GM19238 (cell line): ENCODE measurements around the gene SLC15A4.

Experiments
- DNase-seq: peaks from one replicate; pipeline ENCODE4 v3.0.0; 2011; ENCODE audit warnings: low spot score; ENCODE audit not compliant: insufficient read length

The SLC15A4 gene

DNA sequence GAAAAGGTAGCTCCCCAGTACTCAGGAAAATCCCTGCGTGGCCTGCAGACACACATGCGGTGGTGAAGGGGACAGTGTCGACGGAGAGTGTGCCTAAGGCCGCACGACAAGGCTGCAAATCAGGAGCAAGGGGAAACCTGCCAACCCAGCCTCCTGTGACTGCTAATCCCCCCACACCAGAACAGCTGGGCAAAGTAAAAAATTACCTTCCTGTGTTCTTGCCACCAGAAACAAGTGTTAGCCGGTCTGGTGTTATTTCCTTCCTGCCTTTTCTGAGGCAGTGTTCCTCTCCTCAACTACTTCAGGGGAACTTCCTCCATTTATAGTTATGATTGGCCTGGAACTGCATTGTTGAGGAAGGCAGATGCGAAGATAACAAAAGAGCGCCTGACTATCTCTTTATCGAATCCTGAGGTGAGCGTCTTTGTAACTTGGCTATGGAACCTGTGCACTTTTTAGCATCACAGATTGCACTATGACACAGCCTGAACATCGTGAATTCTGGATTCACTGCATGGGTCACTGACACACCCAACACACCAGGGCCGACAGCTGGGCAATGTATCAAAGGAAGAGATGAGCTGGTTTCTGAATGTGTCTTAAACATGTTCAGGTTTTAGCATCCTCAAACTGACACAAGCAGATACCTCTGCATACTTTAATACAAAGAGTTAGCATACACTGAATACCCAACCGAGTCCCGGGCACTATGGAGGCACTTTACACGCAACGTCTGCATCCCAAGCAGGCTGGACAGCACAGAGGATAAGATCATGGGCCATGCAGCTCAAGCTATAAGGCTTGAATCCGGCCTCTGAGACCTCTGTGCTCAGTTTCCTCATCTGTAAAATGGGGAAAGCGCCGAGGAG lies 28.9 kb downstream of the SLC15A4 start:
- DNase-seq: no peak

DNA sequence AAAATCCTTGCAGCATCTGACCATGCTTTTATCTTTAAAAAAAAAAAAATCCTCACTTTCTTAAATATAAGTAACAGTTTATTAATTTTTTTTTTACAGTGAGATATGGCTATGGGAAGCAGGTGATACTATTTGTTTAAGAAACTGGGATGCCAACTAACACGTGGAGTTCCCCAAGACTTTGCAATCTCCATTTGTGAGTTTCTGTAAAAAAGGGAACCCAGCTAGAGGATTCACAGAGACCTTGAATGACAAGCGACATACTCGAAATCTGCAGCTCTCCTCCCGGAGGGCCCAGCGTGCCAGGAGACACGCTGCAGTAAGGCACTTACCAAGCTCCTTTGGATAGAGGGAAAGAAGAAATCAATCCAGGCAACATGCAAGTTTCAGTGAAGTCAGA lies 30.1 kb downstream of the SLC15A4 start:
- DNase-seq: no peak

DNA sequence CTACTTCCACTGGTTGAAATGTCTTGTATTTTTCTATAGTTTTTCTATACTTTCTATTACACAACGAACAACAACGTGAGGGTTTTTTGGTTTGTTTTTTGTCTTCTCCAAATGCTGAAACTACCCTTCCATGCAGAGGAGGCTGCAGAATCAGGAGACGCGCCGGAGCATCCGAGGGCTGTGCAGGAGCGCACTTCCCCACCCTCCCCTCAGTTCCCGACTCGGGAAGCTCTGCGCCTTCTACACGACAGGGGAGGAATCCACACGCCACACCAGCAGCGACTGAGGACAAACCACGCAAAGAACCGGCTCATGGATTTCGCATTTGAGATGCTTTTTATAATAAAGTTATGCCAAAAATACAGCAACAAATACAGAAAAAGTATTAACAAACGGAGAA lies 30.9 kb downstream of the SLC15A4 start:
- no peak for DNase-seq

DNA sequence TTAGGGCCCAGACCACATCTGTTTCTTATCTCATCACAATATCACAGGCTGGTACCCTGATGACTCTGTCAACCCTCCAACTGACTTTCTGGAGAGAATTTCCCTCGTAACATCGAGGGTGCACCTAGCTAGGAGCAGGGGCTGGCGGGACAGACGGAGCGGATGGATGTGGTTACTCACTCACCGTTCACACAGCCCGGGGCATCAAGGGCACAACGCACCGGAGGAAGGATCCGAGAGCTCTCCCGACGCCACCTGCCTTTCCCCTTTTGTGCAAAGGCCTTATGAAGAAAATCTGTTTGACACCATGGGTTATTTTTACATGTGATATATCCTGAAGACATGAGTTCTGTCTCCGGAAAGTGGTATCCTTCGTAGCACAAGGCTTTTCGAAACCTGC lies 31.4 kb downstream of the SLC15A4 start:
- no peak for DNase-seq

DNA sequence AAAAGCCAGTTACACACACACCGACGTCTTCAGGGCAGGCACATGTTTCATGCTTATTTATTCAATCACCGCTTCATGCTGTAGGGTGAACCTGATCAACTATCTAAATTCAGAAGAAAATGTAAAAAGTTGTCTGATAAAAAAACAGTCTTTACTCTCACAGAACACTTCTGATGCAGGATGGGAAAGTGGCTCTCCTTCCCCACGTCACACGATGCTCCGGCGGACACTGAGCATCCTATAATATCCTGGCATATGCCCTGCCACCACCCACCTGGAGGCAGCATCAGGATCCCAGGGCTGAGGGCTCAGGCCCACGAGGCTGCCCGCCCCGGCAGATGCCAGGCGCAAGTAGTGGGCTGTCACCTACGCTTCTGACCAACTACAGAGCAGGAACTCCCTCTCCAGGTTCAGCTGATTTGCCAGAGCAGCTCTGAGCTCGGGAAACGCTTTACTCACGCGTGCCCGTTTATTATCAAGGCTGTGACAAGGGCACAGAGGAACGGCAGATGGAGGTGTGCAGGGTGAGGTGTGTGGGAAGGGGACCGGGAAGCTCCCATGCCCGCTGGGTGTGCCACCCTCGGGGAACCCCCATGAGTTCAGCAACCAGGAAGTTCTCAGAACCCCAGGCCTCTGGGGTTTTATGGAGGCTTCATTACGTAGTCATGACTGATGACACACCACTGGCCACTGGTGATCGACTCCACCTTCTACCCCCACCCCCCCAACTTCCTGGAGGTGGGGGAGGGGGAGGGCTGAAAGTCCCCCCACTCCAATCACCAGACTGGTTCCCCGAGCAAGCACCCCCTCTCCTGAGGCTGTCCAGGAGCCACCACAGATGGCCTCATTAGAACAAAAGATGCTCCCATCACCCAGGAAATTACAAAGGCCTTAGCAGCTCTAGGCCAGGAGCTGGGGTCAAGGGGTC lies 32.1 kb downstream of the SLC15A4 start:
- DNase-seq: no peak

DNA sequence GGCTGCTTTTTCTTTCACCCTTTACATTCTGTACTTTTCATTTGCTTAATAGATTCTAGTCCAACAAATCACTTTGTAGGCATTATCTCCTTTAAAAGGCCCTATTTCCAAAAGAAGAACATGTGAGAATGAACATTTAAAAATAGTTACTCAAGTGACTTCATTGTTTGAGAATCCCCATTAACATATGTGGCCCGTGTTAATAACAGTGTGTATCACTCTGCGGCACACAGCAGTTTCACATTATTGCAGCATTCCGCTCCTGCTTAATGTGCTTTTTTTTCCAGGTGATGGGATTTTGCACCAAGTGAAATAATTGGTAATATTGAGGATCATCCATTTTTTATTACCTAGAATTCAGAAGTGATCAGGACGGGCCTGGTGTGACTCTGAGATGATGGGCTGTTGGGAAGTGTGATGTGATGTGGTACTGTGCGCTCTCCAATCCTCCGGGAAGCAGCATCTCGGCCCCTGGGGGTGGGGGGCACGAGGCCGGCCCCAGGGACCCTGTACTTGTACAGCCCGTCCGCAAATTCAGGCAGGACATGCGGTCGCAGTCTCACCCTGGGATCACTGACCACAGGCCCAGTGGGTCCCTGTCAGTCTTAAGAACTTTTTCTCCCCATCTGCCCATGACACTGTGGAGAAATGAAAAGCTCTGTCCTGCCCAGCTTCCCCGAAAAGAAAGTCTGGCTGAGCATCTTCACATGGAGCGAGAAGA lies 32.9 kb downstream of the SLC15A4 start:
- DNase-seq: no peak

DNA sequence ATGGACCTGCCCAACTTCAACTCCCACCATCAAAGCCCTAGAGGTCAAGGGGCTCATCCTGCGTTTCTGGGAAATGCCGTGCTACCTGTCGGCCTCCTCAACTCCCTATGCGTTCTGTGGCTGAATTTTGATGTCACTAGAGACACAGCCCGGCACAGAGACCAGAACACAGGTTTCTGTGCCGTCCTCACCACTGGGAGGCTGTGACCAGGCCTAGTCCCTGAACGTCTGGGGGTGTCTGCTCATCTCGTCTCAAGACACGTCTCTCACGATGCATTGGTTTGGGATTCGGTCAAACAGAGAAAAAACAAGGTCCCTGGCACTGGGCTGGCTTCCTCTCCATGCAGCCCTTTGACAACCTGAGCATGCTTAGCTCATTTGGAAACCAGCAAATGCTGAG lies 33.5 kb downstream of the SLC15A4 start:
- DNase-seq: no peak

DNA sequence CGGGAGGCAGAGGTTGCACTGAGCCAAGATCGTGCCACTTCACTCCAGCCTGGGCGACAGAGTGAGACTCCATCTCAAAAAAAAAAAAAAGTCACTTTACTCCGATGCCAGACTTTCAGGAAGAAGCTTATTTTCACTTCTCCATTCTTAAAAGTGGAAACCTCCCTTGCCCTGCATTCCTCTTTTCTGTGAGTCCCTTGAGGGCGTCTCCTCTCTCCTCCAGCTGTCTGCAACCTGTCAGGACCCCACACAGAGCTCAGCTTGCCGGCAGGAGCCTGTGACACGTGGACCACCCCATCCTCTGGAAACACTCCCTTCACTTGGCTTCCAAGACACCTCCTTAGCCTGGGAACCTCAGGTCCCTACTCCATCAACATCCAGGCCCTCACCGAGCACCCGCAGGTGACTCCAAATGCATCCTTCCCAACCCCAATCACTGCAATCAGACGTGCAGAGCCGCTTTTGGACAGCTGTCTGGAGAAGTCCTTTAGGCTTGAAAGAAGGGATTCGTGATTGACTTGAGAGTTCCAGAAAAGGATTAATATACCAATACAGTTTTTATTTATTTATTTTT lies 34.3 kb downstream of the SLC15A4 start:
- no peak for DNase-seq

DNA sequence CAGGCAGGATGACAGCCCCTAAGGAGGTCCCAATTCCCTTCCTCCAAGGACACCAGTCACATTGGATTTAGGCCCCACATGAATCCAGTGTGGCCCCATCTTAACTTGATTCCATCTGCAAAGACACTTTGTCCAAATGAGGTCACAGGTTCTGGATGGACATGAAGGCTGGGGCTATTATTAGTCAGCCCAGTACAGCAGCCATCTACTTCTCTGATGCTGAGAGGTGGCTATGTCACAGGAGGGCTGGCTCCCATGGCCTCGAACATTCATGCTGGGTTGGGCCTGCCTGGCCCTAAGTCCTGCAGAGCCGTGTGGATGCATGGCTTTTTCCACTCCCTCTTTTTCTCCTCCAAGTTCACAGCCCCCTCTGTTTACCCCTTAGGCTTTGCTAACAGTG lies 35.9 kb downstream of the SLC15A4 start:
- DNase-seq: no peak

DNA sequence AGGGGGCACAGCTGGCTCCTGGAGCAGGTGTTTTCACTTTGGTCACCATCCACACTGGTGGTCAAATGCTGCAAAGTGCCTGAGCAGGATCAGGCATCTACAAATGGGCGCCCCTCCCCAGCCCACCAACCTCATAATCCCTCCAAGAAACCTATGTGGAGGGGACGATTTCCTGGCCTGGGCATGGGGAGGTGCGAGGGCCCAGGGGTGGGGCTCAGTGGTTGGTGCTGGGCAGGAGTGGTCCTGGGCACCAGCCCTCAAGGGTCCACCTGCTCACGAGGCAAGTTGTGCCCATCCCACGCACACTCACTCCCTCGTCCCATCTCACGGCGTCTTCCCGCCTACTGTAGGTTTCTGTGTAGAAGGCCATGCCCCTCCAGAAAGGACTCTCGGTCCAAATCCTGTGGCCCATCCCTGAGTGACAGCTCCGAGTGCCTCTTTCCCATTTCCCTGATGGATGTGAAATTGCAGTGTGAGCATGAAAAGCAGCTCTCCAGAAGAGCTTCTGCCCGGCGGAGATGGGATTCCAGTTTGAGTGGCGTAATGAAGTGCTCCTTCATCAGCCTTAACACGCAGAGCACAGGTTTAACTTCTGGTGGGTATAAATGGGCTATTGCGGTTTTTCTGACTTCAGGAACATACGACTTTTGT lies 36.9 kb downstream of the SLC15A4 start:
- no peak for DNase-seq

DNA sequence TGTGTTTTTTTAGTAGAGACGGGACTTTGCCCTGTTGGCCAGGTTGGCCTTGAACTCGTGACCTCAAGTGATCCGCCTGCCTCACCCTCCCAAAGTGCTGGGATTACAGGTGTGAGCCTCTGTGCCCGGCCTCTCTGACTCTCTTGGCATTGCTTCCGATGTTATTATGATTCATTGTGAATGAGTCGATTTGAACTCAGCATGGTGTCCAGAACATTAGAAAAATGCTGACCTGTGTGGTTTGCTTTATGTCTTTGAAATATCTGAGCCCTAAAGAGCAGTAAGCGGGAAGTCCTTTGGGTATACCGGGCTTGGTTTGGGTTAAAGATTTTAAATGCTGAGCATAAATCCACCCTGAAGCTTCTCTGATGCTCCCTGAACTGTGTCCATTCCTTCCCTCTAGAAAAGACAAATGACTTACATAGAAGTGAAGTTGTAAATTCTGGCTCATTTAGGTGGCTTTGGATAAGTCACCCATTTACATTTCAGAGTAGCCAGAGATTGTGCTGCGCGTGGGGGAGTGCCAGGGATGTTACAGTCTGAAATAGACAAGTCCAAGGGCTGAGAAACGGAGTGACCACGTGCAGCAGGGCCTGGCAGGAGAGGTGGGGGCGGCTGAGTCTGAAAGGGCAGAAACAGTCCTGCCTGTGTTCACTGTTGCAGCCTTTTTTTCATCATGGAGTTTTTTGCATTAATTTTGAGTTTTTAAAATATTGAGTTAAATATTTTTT lies 39.6 kb downstream of the SLC15A4 start:
- no peak for DNase-seq

DNA sequence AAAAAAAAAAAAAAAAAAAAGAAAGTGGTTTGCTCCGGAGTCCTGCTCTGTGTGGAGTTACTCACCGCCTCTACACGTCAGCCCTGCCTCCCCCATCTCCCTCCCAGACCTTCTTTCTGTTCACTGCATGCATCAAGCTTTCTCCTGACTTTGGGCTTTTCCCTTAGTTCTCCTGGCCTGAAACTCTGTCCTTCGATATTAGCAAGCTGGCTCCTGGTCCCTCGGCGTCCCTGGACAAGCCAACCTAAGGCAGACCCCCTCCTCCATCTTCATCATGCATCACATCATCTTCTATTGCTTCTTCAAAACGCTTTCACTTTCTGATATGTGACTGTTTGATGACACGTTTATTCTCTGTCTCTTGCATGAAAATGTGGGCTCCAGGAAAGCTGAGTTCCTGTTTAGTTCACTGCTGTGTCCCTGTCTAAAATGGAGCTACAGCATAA lies 40.6 kb downstream of the SLC15A4 start:
- DNase-seq: no peak

DNA sequence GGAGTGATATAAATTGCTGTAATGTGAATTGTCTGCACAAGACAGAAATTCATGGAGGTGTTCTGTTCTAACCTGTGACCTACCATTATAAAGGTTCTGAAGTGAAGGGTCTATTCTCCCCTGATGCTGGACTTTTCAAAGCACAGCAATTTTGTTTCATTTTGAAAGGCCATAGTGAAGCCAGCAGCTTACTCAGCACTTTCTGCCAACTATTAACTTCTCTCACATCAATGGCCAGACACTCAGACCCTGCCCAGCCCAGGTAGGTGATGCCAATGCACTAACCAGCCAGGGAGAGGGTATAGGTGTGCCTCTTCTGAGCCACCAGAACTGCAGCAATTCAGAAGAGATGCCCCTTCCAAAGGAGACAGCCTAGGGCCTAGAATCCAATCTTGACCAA lies 43.9 kb downstream of the SLC15A4 start:
- DNase-seq: no peak

DNA sequence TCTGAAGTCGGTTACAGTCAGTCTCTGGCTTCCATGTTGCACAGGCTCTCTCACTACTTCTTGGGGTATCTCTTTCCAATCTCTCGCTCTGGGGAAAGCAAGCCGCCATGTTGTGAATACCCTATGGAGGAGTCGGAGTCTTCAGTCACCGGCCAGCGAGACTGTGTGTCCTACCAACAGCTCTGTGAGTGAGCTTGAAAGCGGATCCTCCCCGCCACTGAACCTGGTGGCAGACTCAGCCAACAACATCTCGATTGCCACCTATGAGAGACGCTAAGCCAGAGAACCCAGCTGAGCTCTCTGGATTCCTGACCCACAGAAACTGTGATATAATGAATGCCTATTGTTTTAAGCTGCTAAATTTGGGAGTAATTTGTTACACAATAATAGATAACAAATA lies 51.5 kb downstream of the SLC15A4 start:
- DNase-seq: no peak

DNA sequence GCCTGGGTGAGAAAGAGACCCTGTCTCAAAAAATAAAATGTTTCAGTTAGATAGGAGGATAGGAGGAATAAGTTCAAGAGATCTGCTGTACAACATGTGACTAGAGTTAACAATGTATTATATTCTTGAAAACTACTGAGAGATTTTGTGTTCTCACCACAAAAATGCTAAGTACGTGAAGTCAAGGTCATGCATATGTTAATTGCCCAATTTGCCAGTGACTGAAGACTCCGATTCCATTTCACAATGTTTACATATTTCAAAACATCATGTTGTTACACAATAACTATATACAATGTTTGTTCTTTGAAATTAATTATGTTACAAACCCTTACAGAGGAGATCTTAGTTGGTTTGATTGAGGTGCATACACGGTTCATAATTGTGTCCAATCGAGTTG lies 52.1 kb downstream of the SLC15A4 start:
- DNase-seq: no peak

DNA sequence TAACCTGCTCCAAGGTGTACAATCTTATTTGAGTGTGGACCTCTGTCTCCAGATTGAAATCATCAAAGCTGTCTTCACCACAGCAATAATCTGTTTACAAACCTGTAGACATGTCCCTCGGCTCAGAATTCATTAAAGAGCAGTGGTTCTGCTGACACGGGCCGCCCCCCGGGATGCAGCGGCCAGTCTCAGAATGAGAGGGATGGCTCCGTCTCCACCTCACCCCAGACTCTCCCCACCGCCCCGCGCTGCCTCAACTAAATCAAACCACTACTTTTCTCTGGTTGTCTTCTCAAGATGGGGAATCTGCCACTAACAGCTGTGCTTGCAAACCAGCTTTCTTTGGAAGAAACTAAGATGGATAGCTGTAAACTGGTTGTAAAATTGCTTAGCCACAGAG lies 56.2 kb downstream of the SLC15A4 start:
- DNase-seq: no peak

DNA sequence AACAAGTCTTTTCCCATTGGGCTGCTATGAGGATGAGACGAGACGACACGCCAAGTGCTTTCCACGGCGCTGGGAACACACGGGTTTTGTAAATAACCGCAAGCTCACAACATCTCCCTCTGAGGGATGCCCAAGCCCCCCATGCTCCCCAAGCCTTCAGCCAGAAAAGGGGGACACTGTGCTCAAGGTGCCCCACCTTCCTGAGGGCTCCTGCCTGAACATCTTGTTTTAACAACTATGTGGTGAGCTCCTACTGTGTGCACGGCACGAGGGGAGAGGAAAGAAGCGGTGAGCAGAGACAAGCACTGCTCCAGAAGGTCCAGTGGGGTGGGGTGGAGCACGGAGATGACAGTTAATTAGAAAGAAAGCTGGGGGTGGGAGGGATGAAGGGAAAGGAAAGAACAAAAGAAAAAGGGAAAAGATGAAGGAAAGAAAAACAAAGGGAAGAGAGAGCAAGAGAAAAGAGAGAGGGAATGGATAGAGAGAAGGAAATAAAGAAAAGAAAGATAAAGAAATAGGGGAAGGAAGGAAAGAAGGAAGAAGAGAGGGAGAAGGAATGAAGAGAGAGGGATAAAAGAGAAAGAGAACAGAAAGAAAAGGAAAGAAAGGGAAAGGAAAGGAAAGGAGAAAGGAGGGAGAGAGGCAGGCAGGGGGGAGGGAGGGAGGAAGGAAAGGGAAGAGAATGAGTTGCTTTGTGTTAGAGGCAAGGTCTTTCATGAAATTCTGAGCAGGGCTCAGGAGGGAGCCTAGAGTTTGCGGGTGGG lies 56.8 kb downstream of the SLC15A4 start:
- DNase-seq: no peak

DNA sequence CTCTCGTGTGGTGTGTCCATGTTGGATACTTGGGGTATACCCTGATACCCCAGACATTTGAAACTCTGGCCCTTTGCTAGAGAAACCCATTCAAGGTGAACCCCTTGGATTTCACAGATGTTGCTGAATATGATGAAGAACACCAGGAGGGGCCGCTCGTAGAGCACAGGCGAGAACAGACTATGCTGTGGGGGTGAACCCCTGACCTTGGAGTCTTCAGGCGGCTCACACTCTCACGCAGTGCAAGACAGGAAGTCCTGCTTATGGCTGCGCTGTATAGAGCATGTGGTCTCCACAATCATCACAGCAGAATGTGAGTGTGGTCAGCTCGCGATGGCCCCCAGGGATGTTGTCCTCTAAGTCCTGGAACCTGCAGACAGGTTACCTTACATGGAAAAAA lies 60.4 kb downstream of the SLC15A4 start:
- no peak for DNase-seq

DNA sequence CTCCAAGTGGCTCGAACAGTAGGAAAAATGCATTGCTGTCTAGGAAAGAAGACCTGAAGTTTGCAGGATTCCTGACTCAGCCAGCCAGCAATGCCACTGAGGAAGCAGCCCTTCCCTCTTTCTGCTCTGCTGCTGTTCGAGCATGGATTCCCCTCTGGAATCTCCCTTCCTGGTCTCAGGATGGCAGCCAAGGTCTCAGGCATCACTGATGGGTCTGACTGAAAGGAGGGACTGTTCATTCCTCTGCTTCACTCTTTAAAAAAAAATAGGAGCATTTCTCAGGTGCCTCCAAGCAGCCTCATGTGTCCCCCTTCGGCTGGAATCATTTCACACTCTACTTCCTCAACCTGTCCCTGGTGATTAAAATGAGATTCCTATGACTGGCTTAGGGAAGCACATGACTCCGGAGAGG lies 62.4 kb downstream of the SLC15A4 start:
- no peak for DNase-seq
